GM19395 (cell line): ENCODE results near the gene SPDYE2.
A peak's percentile ranks its signal among the peaks of the same experiment; 100 is the strongest.
"Not testable (repeated sequence)": the region's sequence is repeated elsewhere in the genome, so short reads cannot be mapped to it uniquely, and the experiment has no call there.

ENCODE experiments used
- ATAC-seq: cut with Tn5 transposase; IDR thresholded peaks from one replicate; pipeline ENCODE4 v1.9.1; 2021; ENCODE audit warnings: mild to moderate bottlenecking, moderate library complexity; ENCODE audit not compliant: unreplicated experiment

SPDYE2 gene

DNA sequence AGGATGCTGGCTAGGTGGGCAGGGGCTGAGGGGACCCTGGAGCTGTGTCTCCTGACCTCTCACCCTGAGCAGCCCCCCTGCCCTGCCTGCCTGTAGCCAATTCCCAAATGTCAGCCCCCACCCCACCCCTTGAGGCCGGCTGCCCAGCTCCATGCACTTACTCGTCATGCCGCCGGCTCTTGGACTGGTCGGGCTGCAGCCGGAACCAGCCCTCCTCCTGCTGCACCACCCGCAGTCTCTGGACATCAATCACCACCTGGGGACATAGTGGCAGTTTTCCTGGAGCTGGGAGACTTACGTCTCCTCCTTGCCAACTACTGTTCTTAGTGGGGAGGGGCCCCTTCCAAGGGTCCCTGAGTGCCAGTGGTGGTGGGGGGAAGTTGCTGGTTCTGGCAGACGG is 48.7 kb downstream of the SPDYE2 start:
- not testable (repeated sequence) for ATAC-seq

DNA sequence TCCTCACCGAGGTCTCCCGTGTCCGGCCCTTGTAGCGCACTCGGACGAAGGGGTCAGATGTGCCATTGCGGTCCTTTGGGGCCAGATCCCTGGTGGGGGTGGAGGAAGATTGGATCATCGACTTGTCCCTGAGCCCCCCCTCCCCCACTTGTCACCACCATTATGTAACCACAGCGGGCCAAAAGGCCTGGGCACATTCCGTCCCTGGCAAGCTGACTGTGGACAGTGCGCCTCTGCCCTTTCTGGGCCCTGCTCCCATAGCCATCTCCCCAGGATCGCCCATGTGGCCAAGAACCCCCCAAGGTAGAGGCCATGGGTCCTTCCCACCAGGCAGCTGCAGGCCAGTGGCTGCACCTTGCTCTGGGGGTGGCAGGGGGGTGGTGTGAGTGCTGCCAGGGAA is 51.3 kb downstream of the SPDYE2 start:
- ATAC-seq, result not testable (repeated sequence)

DNA sequence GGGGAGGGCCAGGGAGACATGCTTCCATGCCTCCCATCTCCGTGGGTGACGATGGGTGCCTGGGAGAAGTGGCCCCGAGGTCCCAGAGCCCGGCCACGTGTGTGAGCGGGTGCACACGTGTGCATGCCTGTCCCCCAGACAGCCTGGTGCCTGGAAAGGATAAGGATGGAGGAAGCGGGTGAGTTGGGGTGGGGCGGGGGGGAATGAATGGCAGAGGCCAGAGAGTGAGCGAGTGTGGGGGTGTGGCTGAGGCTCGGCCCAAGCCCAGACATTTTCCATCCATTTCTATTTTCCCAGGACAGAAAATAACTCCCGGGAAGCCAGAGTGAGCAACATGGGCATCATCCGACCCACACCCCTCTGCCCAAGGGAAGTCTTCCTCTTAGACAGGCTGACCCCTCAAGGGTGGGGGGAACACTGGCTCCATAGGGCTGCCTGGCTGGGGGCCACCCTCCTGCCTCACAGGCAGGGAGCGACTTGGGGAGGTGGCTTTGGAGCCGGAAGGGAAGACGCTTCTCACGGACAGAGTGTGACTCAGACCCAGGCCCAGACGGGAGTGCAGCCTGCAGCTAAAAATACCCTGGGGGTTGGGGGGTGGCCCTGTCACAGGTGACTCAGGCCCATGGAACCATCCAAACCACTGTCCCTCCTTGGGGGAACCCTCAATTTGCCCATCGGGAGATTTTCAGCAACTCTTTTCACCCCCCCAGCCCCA is 53.6 kb downstream of the SPDYE2 start:
- not testable (repeated sequence) for ATAC-seq

DNA sequence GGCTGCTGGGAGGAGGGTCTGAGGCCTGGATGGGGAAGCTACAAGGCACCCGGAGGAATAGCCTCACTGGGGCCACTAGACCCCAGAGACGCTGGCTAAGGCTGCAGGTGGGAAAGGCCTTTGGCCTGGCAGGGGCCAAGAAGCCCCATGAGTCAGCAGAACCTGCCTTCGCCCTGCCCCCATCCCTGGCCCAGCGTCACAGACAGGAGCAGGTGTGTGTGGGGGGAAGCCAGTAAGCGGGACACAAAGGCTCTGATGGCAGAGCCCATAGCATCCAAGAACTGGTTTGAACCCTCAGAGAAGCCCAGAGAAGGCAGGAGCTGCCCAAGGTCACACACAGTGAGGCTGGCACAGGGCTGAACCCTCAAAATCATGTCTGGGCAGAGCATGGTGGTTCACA is 55.8 kb downstream of the SPDYE2 start:
- ATAC-seq, result not testable (repeated sequence)

DNA sequence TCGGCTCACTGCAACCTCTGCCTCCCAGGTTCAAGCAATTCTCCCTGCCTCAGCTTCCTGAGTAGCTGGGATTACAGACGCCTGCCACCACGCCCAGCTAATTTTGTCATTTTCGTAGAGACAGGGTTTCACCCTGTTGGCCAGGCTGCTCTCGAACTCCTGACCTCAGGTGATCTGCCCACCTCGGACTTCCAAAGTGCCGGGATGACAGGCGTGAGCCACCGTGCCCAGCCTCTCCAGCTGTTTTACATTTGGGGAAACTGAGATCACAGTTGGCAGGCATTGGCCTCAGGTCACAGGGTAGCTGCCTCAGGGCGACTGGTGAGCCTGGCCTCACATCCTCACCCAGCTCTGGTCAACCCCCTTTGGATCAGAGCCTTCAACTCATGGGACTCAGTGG is 58.7 kb downstream of the SPDYE2 start:
- not testable (repeated sequence) for ATAC-seq

DNA sequence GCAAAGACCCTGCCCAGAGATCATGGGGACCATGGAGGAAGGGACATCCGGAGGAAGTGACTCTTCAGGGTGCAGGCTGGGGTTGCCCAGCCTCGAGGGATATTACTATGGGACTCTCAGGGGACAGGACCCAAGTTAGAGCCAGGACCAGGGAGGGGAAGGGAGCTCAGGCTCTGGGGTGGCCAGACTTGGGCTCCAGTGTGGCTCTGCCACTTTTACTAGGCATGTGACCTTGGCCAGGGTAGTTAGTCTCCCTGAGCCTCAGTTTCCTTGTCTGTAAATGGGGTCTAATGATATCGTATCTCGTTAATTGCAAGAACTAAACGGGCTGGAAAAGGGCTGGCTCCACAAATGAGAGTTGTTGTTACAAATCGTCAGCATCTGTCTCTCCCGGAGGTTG is 59.4 kb downstream of the SPDYE2 start:
- not testable (repeated sequence) for ATAC-seq

DNA sequence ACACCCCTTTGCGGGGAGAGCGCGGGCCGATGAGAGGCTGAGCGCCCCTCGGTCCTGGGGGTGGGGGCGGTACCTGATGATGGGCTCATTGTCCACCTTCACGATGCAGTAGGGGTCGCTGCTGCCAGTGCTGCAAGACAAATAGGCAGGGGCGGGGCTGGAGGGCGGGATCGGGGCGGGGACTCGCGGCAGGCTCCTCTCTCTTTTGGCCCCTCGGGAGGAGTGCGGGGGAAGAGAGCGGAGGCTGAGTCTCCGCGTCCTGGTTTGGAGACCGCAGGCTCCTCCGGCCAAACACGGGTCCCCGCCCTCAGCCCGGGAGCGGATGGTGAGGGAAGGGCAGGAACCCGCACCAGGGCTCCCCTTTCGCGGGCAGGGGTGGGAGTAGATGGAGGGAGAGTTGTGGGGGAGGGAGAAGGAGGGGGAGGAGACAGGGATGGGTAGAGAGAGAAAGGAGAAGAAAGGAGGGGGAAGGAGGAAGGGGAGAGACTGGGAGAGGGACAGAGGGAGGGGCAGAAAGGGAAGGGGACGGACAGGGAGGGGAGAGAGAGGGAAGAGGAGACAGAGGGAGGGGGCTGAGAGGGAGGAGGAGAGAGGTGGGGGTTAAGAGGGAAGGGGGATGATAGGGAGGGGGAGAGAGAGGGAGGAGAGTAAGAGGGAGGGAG is 60.1 kb downstream of the SPDYE2 start:
- peak; percentile 30 for ATAC-seq

DNA sequence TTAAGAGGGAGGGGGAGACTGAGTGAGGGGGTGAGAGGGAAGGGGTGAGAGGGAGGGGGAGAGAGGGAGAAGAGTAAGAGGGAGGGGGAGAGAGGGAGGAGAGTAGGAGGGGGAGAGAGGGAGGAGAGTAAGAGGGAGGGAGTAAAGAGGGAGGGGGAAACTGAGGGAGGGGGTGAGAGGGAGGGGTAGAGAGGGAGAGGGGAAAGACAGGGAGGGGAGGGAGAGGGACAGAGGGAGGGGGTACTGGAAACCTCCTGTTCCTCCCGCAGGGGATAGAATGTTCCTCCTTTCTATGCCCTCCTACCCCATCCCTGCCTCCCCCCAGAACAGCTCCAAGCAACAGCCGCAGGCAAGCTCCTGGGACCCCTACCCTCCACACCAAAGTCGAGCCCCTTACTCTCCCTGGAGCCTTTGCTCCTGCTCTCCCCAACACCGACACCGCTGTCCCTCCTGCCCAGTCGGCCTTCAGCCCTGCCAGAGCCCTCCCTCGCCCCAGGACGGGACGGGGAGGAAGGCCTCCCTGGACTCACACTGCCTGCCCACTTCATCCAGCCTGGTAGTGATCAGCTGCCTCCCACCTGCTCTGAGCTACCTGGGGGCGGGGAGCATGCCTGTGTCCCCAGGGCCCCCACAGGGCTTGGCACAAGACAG is 60.8 kb downstream of the SPDYE2 start:
- ATAC-seq, result not testable (repeated sequence)
